ENCODE data around the gene TSNAXIP1.
"Not testable (repeated sequence)": the region's sequence is repeated elsewhere in the genome, so short reads cannot be mapped to it uniquely, and the experiment has no call there.

Gene TSNAXIP1

GRCh38 chr16:67856927-67857546, 50.3 kb downstream of the TSNAXIP1 start:
- DNase-seq (ENCODE audit: low spot score): no peak
- TF ChIP-seq CTCF (IDR thresholded peaks at IDR 0.05; ENCODE audit: extremely low read depth, insufficient read depth, missing control alignments): no peak
- in situ Hi-C loops (cut with MboI; ENCODE audit: low pct_unique_long_range_greater_than_20kb, low sequenced_read_pairs, unreplicated experiment): no loop called here

DNA sequence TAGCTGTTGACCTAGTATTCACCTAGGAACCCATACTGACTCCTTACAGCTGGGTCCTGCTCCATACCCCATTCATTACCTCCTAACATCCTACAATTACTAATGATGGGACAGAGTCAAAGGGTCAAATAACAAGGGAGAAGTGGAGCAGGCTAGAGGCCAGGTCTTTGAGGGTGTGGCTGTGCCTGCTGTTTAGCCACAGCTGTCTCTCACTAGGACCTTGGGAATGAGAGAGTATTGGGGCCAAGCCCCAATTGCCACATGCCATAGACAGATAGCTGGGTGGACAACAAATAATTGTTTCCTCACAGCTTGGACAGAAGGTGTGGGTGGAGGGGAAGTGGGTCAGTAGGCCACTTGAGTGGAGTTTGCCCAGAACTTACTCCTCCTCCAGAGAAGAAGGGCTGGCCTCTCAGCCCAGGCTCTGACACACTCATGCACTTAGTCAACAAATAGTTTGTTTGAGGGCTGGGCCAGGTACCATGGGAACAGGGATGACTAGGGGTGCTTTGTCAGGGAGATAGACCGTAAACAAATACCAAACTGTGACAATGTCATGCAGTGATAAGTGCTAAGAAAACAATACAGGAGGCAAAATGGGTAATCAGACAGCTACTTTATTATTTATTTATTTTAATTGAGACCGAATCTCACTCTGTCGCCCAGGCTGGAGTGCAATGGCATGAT, 51.0 kb downstream of the TSNAXIP1 start:
- in situ Hi-C loops (cut with MboI; ENCODE audit: low pct_unique_long_range_greater_than_20kb, low sequenced_read_pairs, unreplicated experiment): no loop called here
- no peak for TF ChIP-seq CTCF (IDR thresholded peaks at IDR 0.05; ENCODE audit: extremely low read depth, insufficient read depth, missing control alignments)
- DNase-seq (ENCODE audit: low spot score): no peak

GRCh38 chr16:67858500-67858899, 51.8 kb downstream of the TSNAXIP1 start:
- TF ChIP-seq CTCF (IDR thresholded peaks at IDR 0.05; ENCODE audit: extremely low read depth, insufficient read depth, missing control alignments): no peak
- DNase-seq (ENCODE audit: low spot score): no peak
- in situ Hi-C loops (cut with MboI; ENCODE audit: low pct_unique_long_range_greater_than_20kb, low sequenced_read_pairs, unreplicated experiment): no loop called here

DNA sequence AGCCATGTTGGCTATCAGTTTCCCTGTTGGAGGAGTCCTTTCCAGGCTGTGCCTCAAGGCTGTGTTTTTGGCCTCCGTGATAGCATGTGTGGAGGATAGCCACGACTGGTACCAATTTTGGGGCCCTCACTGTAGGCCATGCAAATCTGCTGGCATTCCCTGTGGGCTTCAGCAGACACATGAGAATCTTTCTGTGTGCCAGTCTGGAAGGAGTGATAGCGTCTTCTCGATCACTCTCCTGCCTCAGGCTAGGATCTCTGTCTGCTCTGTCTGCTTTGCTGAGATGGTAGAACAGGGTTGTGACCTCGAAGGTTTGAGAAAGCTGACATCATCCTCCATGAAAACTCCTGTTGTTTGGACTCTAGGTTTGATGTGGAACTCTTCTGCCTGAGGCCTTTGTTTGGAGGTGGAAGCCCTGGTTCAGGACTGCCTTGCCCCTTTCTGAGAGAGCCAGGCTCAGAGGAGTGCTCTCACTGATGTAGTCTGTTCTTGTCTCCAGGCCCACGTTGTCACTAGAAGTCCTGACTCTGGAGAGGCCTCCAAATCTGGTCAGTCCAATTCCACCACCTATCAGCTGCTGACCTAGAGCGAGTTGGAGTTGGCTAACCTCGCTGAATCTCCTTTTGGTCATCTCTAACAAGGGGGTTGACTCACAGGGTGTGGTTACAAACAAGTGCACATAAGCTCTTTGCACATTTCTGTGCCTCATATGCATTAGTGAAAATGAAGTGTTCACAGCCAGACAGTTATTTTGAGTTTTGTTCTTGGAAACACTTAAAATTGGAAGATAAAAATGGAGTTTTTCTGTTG, 54.1 kb downstream of the TSNAXIP1 start:
- in situ Hi-C loops (cut with MboI; ENCODE audit: low pct_unique_long_range_greater_than_20kb, low sequenced_read_pairs, unreplicated experiment): no loop called here
- TF ChIP-seq CTCF (IDR thresholded peaks at IDR 0.05; ENCODE audit: extremely low read depth, insufficient read depth, missing control alignments): no peak
- no peak for DNase-seq (ENCODE audit: low spot score)

DNA sequence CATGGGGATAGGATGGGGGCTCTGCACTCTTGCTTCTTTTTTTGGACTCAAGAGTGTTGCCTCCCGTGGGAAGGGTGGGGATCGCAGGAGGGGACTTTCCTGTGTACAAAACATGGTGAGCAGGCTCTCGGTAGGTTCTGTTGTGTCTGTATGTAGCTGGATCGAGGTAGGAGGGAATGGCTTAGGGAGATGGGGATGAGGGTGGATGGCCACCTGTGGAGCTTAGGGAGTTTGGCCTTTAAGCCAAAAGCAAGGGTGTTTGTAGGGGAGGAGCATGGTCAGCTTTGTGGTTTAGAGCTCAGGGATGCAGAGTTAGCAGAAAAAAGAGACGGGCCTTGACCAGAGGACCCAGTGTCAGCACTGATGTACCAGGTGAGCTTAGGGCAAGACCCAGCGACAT, 55.2 kb downstream of the TSNAXIP1 start:
- no peak for DNase-seq (ENCODE audit: low spot score)
- no peak for TF ChIP-seq CTCF (IDR thresholded peaks at IDR 0.05; ENCODE audit: extremely low read depth, insufficient read depth, missing control alignments)
- in situ Hi-C loops (cut with MboI; ENCODE audit: low pct_unique_long_range_greater_than_20kb, low sequenced_read_pairs, unreplicated experiment): no loop called here

DNA sequence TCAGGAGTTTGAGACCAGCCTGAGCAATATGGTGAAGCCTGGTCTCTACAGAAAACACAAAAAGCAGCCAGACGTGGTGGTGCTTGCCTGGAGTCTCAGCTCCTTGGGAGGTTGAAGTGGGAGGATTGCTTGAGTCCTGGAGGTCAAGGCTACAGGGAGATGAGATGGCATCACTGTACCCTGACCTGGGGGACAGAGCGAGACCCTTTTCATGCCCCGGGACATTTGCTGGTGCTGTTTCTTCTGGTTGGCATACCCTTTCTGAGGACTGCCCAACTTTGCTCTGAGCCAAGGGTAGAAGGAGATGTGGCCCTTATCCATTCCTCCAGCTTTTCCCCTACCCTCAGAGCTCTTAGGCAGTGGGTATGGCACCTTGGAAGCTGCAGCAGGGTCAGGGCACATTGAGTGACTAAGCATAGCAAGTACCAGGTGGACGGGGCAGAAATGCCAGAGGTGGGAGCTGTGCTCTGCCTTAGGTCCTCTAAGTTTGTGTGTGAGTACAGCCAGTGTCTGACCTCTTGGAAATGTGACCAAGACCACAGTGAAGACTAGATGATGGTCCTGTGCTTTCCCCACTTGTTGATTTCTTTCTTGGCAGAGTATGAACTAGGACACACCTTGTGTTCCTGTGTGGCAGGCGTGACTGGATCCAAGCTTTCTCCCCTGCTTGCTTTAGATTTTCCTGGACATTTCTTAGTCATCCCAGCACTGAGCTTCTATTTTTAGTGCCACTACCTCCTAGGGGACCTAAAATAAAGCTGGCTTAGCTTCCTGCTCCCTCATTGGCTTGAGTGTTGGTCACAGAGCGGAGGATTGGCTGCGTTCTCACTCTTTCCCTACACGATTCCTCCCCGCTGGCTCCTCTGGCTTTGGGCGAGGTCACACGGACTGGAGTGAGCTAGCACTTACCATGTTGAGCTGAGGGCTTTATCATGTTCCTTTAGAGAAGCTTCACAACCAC, 56.2 kb downstream of the TSNAXIP1 start:
- no peak for TF ChIP-seq CTCF (IDR thresholded peaks at IDR 0.05; ENCODE audit: extremely low read depth, insufficient read depth, missing control alignments)
- in situ Hi-C loops (cut with MboI; ENCODE audit: low pct_unique_long_range_greater_than_20kb, low sequenced_read_pairs, unreplicated experiment): no loop called here
- DNase-seq (ENCODE audit: low spot score): no peak

GRCh38 chr16:67864044-67864443, 57.4 kb downstream of the TSNAXIP1 start:
- in situ Hi-C loops (cut with MboI; ENCODE audit: low pct_unique_long_range_greater_than_20kb, low sequenced_read_pairs, unreplicated experiment); DNase-seq (ENCODE audit: low spot score): not testable (repeated sequence)
